ENCODE measurements around the gene EPHA8.

- no peak for TF ChIP-seq CTCF (IDR thresholded peaks at IDR 0.05)
- no peak for TF ChIP-seq POLR2A (IDR thresholded peaks at IDR 0.05)
- no peak for TF ChIP-seq EP300 (IDR thresholded peaks at IDR 0.05)
These were observed 25.7 kb upstream of the EPHA8 start for GRCh38 chr1:22537441-22538139.
